B cell (primary cell): Measurements from ENCODE around the gene CFAP119. TPM values are rescaled to one million over a fixed set of nuclear protein-coding genes. Genes with fewer than 3 reads are reported as not detected.

ENCODE experiments used
- ATAC-seq: fragments of 200-7000 bp; cut with Tn5 transposase; one replicate; pipeline ENCODE4 v1.10.0; 2021; ENCODE audit warnings: low read depth, mild to moderate bottlenecking, moderate number of reproducible peaks, moderate library complexity
- CTCF ChIA-PET: fragments of 350-600 bp; sonication (Branson Sonifier 250); formaldehyde crosslinking; loops from one replicate; lab custom pipeline; 2021; ENCODE audit warnings: antibody characterized with exemption, inconsistent platforms; lab: Charles Lee
- POLR2A ChIA-PET: fragments of 350-600 bp; sonication (Branson Sonifier 250); formaldehyde crosslinking; loops from one replicate; lab custom pipeline; 2021; ENCODE audit warnings: antibody characterized with exemption; lab: Charles Lee
- DNase-seq: peaks from one replicate; pipeline ENCODE4 v3.0.0; 2013
- H2AFZ ChIP-seq: 2 replicates; pipeline ENCODE4 v1.6.1; 2012; ENCODE audit warnings: mild to moderate bottlenecking, low read depth, low read length; ENCODE audit not compliant: insufficient read depth, poor library complexity, severe bottlenecking
- H3K27ac ChIP-seq, 2 donors: 1 replicate in 1 of 2; 2 replicates in 1 of 2; pipeline ENCODE4 v1.5.1; 2012 to 2013; ENCODE audit warnings: low read length in 2 of 2, mild to moderate bottlenecking in 2 of 2, moderate library complexity in 1 of 2
- H3K27me3 ChIP-seq, 4 experiments: fragments of 200-600 bp in 1 of 4; sonication (generic) in 1 of 4; replicated peaks in 1 of 4; 1 replicate in 2 of 4; 2 replicates in 2 of 4; pipeline versions ENCODE4 v1.6.1 to v1.7.0; 2013 to 2016; ENCODE audit warnings: low read length in 3 of 4, mild to moderate bottlenecking in 2 of 4, mixed read lengths in 1 of 4, moderate library complexity in 1 of 4; ENCODE audit not compliant: insufficient read depth in 4 of 4, control insufficient read depth in 3 of 4; ENCODE audit errors: control extremely low read depth in 1 of 4
- H3K36me3 ChIP-seq, 2 experiments: replicated peaks in 1 of 2; 1 replicate in 1 of 2; 2 replicates in 1 of 2; pipeline versions ENCODE4 v1.6.1 to v1.7.1; 2013; ENCODE audit warnings: low read length in 1 of 2; ENCODE audit not compliant: insufficient read depth in 2 of 2, control insufficient read depth in 1 of 2; ENCODE audit errors: control extremely low read depth in 1 of 2, extremely low read depth in 1 of 2
- H3K4me1 ChIP-seq, 2 donors: fragments of 200-600 bp in 1 of 2; sonication (generic) in 1 of 2; 1 replicate in 1 of 2; 2 replicates in 1 of 2; pipeline versions ENCODE4 v1.5.1 to v1.6.1; 2013 to 2017; ENCODE audit warnings: low read length in 2 of 2; ENCODE audit not compliant: control insufficient read depth in 2 of 2, insufficient read depth in 2 of 2
- H3K4me2 ChIP-seq: replicated peaks from 2 replicates; pipeline ENCODE3; 2012; ENCODE audit warnings: mild to moderate bottlenecking, low read depth, low read length; ENCODE audit not compliant: poor library complexity, severe bottlenecking
- H3K4me3 ChIP-seq, 5 experiments: fragments of 200-600 bp in 1 of 5; sonication (generic) in 1 of 5; 1 replicate in 3 of 5; 2 replicates in 2 of 5; pipeline versions ENCODE4 v1.5.1 to v1.7.0; 2011 to 2016; ENCODE audit warnings: low read length in 4 of 5, mild to moderate bottlenecking in 4 of 5, low read depth in 2 of 5, control low read depth in 1 of 5, moderate library complexity in 1 of 5; ENCODE audit not compliant: insufficient read depth in 1 of 5; ENCODE audit errors: control extremely low read depth in 1 of 5, extremely low read depth in 1 of 5
- H3K79me2 ChIP-seq: fragments of 200-600 bp; sonication (generic); one replicate; pipeline ENCODE4 v1.6.0; 2016; ENCODE audit warnings: low read length; ENCODE audit not compliant: control insufficient read depth, insufficient read depth
- H3K9ac ChIP-seq: fragments of 200-600 bp; sonication (generic); 2 replicates; pipeline ENCODE4 v1.6.1; 2017; ENCODE audit warnings: mild to moderate bottlenecking, low read length, moderate library complexity
- H3K9me3 ChIP-seq, 3 donors: one replicate each; pipeline versions ENCODE4 v1.6.1 to v1.7.1; 2013; ENCODE audit warnings: low read length in 2 of 3; ENCODE audit not compliant: control insufficient read depth in 2 of 3, insufficient read depth in 1 of 3; ENCODE audit errors: control extremely low read depth in 1 of 3
- H4K20me1 ChIP-seq: 2 replicates; pipeline ENCODE4 v1.6.0; 2012; ENCODE audit warnings: mild to moderate bottlenecking, low read length; ENCODE audit not compliant: insufficient read depth, control insufficient read depth, poor library complexity, severe bottlenecking
- H3K27ac Mint-ChIP-seq: one replicate; pipeline ENCODE4 v1.8.0; 2021; ENCODE audit warnings: mixed read lengths
- H3K27me3 Mint-ChIP-seq: one replicate; pipeline ENCODE4 v1.8.0; 2021; ENCODE audit warnings: mixed read lengths
- H3K4me1 Mint-ChIP-seq: one replicate; pipeline ENCODE4 v1.8.0; 2021; ENCODE audit warnings: mixed read lengths
- H3K4me3 Mint-ChIP-seq: one replicate; pipeline ENCODE4 v1.8.0; 2021; ENCODE audit warnings: mixed read lengths
- H3K9me3 Mint-ChIP-seq: one replicate; pipeline ENCODE4 v1.8.0; 2022; ENCODE audit warnings: mixed read lengths; ENCODE audit not compliant: insufficient read depth
- CTCF ChIP-seq: fragments of 200-600 bp; IDR thresholded peaks from one replicate; pipeline ENCODE4 v1.8.0; 2022; ENCODE audit warnings: antibody characterized with exemption, mild to moderate bottlenecking
- EZH2 ChIP-seq: IDR thresholded peaks from 2 replicates; pipeline ENCODE4 v1.6.1; 2012; ENCODE audit warnings: borderline replicate concordance, low read depth, mild to moderate bottlenecking, moderate library complexity, low read length; ENCODE audit not compliant: insufficient read depth, poor library complexity, severe bottlenecking
- WGBS: methylation state at CpG from one replicate; pipeline ENCODE4 v1.1.5; 2013; ENCODE audit warnings: missing lambda C conversion rate; ENCODE audit not compliant: insufficient coverage; 5-methylcytosine and 5-hydroxymethylcytosine counted together
- intact Hi-C: fragments of 100-400 bp; cut with micrococcal nuclease; formaldehyde crosslinking; loops from one replicate; pipeline ENCODE4 v1.10.0; 2022
- polyA plus RNA-seq: library from polyadenylated mRNA; depleted of rRNA; stranded (reverse); fragments of >200 nt; gene quantifications from 2 replicates; pipeline ENCODE4 v1.2.3, GENCODE V29; 2012
- total RNA-seq, 2 donors: library from RNA; stranded (reverse); fragments of 120-200 nt in 1 of 2; gene quantifications; 1 replicate in 1 of 2; 2 replicates in 1 of 2; pipeline versions ENCODE4 v1.2.3 to v1.2.4, GENCODE V29; 2013 to 2022

Gene CFAP119
- total and polyA plus RNA-seq, 2 donors (not counting 1 experiment from before 2014, with no cell fraction given) = 8.5 to 11.7 TPM

- intact Hi-C loops = loop anchor here (1.0 to 5.0 kb wide), 8 partner anchors 15 to 269 kb away; partner anchors contain the start of genes ORAI3, PHKG2 and STX4
These were observed 1.3 kb upstream of the CFAP119 start for GRCh38 chr16:30762991-30763725.

More at GRCh38 chr16:30762991-30763725, 1.3 kb upstream of the CFAP119 start:
- Histone ChIP-seq H3K79me2 (peaks cover 33% of the 10 kb centered on the region), H2AFZ (peak overlapping the region; percentile 94), H4K20me1 (peaks cover 52% of the 10 kb centered on the region), H3K36me3 (peaks cover 0 to 50% of the 10 kb centered on the region in 2 experiments), H3K27me3 (no peaks in the 10 kb centered on the region), H3K4me1 (peaks cover 24 to 46% of the 10 kb centered on the region in 2 donors), H3K4me3 (peak overlapping the region; percentile 82 to 93 (median 90)), H3K9me3 (no peaks in the 10 kb centered on the region), H3K4me2 (peak overlapping the region; percentile 97), H3K27ac (peak overlapping the region in 1 of 2 donors; percentile 91), H3K9ac (peak overlapping the region; percentile 96)
- Mint-ChIP-seq H3K9me3 (no peaks in the 10 kb centered on the region), H3K4me1 (peaks cover 44% of the 10 kb centered on the region), H3K4me3 (peak overlapping the region; percentile 98), H3K27me3 (no peaks in the 10 kb centered on the region), H3K27ac (peak overlapping the region; percentile 95)
- CTCF ChIA-PET = no interaction called here
- WGBS = 95% methylated on average over 11 of the region's 15 CpGs
- TF ChIP-seq EZH2 = no peak
- no peak for TF ChIP-seq CTCF
- no peak for ATAC-seq
- POLR2A ChIA-PET = interaction anchor here (0.8 kb wide), 1 partner anchor 179 kb away, joined by 3 read pairs; no protein-coding TSS in a partner anchor
- DNase-seq = no peak
